HCT116 (cell line): ENCODE data around the gene MALT1. TPM values are rescaled to one million over a fixed set of nuclear protein-coding genes. Genes with fewer than 3 reads are reported as not detected.

Source experiments
- ATAC-seq: fragments of 200-7000 bp; cut with Tn5 transposase; 2 replicates; pipeline ENCODE4 v1.9.1; 2020; ENCODE audit warnings: mild to moderate bottlenecking, moderate library complexity
- BruUV-seq: library from RNA; stranded (reverse); fragments of 400-500 nt; replicated peaks from 2 replicates; lab custom pipeline; 2021; lab: Mats Ljungman, UMichigan
- CTCF ChIA-PET: fragments of 300-600 bp; sonication (Branson Sonifier 250); formaldehyde crosslinking; loops from one replicate; lab custom pipeline; 2021; ENCODE audit warnings: antibody characterized with exemption; lab: Charles Lee
- POLR2A ChIA-PET: fragments of 300-600, 350-600 bp; sonication (Branson Sonifier 250); formaldehyde crosslinking; loops from one replicate; lab custom pipeline; 2021; ENCODE audit warnings: antibody characterized with exemption; lab: Charles Lee
- RAD21 ChIA-PET, 2 experiments: fragments of 300-600 bp; sonication (Branson Sonifier 250); formaldehyde crosslinking; loops; one replicate each; lab custom pipeline; 2023; ENCODE audit warnings: low total read pairs in 2 of 2; ENCODE audit not compliant: uncharacterized antibody in 2 of 2, unreplicated experiment in 2 of 2, low non-redundant PET in 1 of 2; lab: Charles Lee
- DNase-seq: peaks from one replicate; pipeline ENCODE4 v3.0.0-alpha.2; 2010; ENCODE audit warnings: low read depth, low spot score
- H2AFZ ChIP-seq: fragments of 200-600 bp; shearing (Covaris generic), sonication (generic); 2 replicates; pipeline ENCODE4 v1.6.1; 2017; ENCODE audit warnings: low read depth, mixed run types, mixed read lengths, antibody characterized with exemption, low read length; ENCODE audit not compliant: poor library complexity, severe bottlenecking
- H3K27ac ChIP-seq: 2 replicates; pipeline ENCODE4 v1.5.1; 2012; ENCODE audit warnings: low read depth, low read length
- H3K27me3 ChIP-seq: fragments of 200-600 bp; sonication (generic); 2 replicates; pipeline ENCODE4 v1.6.1; 2016; ENCODE audit warnings: mixed run types, low read length, mixed read lengths; ENCODE audit not compliant: insufficient read depth
- H3K36me3 ChIP-seq, 2 experiments: fragments of 200-500 bp in 1 of 2; fragments of 200-600 bp in 1 of 2; sonication (Bioruptor generic) in 1 of 2; sonication (generic) in 1 of 2; 2 replicates each; pipeline versions ENCODE4 v1.5.1 to v1.6.1; 2014 to 2016; ENCODE audit warnings: low read length in 2 of 2, inconsistent platforms in 1 of 2, mixed read lengths in 1 of 2, mixed run types in 1 of 2; ENCODE audit not compliant: insufficient read depth in 2 of 2, control insufficient read depth in 1 of 2
- H3K4me1 ChIP-seq, 2 experiments: fragments of 200-600 bp in 1 of 2; sonication (generic) in 1 of 2; 2 replicates each; pipeline versions ENCODE4 v1.5.1 to v1.6.1; 2012 to 2017; ENCODE audit warnings: low read length in 2 of 2, inconsistent platforms in 1 of 2, mild to moderate bottlenecking in 1 of 2, mixed read lengths in 1 of 2, mixed run types in 1 of 2, moderate library complexity in 1 of 2; ENCODE audit not compliant: insufficient read depth in 2 of 2, control insufficient read depth in 1 of 2
- H3K4me2 ChIP-seq: fragments of 200-600 bp; sonication (generic); 2 replicates; pipeline ENCODE4 v1.6.1; 2017; ENCODE audit warnings: mixed run types, low read length, mixed read lengths
- H3K4me3 ChIP-seq, 2 experiments: fragments of 200-600 bp in 1 of 2; sonication (generic) in 1 of 2; replicated peaks in 1 of 2; 2 replicates each; pipeline ENCODE4 v1.5.1; 2011 to 2016; ENCODE audit warnings: low read length in 2 of 2, control low read depth in 1 of 2, low read depth in 1 of 2, mild to moderate bottlenecking in 1 of 2, mixed read lengths in 1 of 2, mixed run types in 1 of 2
- H3K79me2 ChIP-seq: fragments of 200-600 bp; sonication (generic); 2 replicates; pipeline ENCODE4 v1.6.1; 2017; ENCODE audit warnings: mild to moderate bottlenecking, mixed run types, low read length, moderate library complexity, mixed read lengths; ENCODE audit not compliant: insufficient read depth
- H3K9ac ChIP-seq: fragments of 200-600 bp; sonication (generic); 2 replicates; pipeline ENCODE4 v1.6.1; 2016; ENCODE audit warnings: low read length, mixed read lengths
- H3K9me2 ChIP-seq: fragments of 200-600 bp; sonication (generic), shearing (Covaris generic); 2 replicates; pipeline ENCODE4 v1.6.1; 2017; ENCODE audit warnings: mixed run types, mild to moderate bottlenecking, moderate library complexity; ENCODE audit not compliant: insufficient read depth
- H3K9me3 ChIP-seq, 2 experiments: fragments of 200-500 bp in 1 of 2; fragments of 200-600 bp in 1 of 2; sonication (Bioruptor generic) in 1 of 2; sonication (generic) in 1 of 2; 2 replicates each; pipeline ENCODE4 v1.6.1; 2014 to 2017; ENCODE audit warnings: low read length in 2 of 2, mixed read lengths in 2 of 2, inconsistent platforms in 1 of 2, low read depth in 1 of 2, mild to moderate bottlenecking in 1 of 2, mixed run types in 1 of 2, moderate library complexity in 1 of 2; ENCODE audit not compliant: control insufficient read depth in 1 of 2, insufficient read depth in 1 of 2
- H4K20me1 ChIP-seq: fragments of 200-600 bp; sonication (generic), shearing (Covaris generic); 2 replicates; pipeline ENCODE4 v1.6.1; 2017; ENCODE audit warnings: mixed run types, mild to moderate bottlenecking, moderate library complexity; ENCODE audit not compliant: insufficient read depth
- ELF1 ChIP-seq: IDR thresholded peaks from 2 replicates; pipeline ENCODE4 v1.6.1; 2012; ENCODE audit warnings: low read depth, borderline replicate concordance
- EZH2phosphoT487 ChIP-seq: fragments of 200-600 bp; IDR thresholded peaks from 2 replicates; pipeline ENCODE4 v1.6.1; 2018; ENCODE audit warnings: antibody characterized with exemption, borderline replicate concordance
- POLR2A ChIP-seq: IDR thresholded peaks from 2 replicates; pipeline ENCODE4 v1.7.0; 2011; ENCODE audit warnings: borderline replicate concordance; ENCODE audit not compliant: insufficient read depth, insufficient read length; ENCODE audit errors: extremely low read depth
- POLR2AphosphoS5 ChIP-seq: IDR thresholded peaks from 2 replicates; pipeline ENCODE4 v1.6.1; 2011; ENCODE audit warnings: mild to moderate bottlenecking, low read depth, low read length, moderate library complexity
- RAD21 ChIP-seq: IDR thresholded peaks from 2 replicates; pipeline ENCODE4 v1.6.1; 2012; ENCODE audit warnings: low read depth, mild to moderate bottlenecking
- REST ChIP-seq: IDR thresholded peaks from 2 replicates; pipeline ENCODE4 v1.6.1; 2012; ENCODE audit warnings: low read depth
- SIN3A ChIP-seq: IDR thresholded peaks from 2 replicates; pipeline ENCODE4 v1.6.1; 2012; ENCODE audit warnings: low read depth
- SRF ChIP-seq: IDR thresholded peaks from 2 replicates; pipeline ENCODE4 v1.6.1; 2012; ENCODE audit warnings: low read depth
- TCF7L2 ChIP-seq: IDR thresholded peaks from 2 replicates; pipeline ENCODE4 v1.7.0; 2011; ENCODE audit warnings: borderline replicate concordance, inconsistent platforms; ENCODE audit not compliant: insufficient read depth, insufficient read length; ENCODE audit errors: extremely low read depth
- YY1 ChIP-seq: IDR thresholded peaks from 2 replicates; pipeline ENCODE4 v1.6.1; 2011; ENCODE audit warnings: low read length, low read depth, moderate library complexity, mild to moderate bottlenecking; ENCODE audit not compliant: insufficient replicate concordance; ENCODE audit errors: extremely low read depth
- intact Hi-C: fragments of 100-400 bp; cut with micrococcal nuclease; formaldehyde crosslinking; loops from 2 replicates; pipeline ENCODE4 v1.10.0; 2022
- total RNA-seq: library from RNA; stranded (reverse); gene quantifications from one replicate; pipeline ENCODE4 v1.2.1, GENCODE V29; 2021; ENCODE audit not compliant: unreplicated experiment
- TF ChIP-seq, protein P1 (sequence below): IDR thresholded peaks from 2 replicates; pipeline ENCODE4 v1.6.1; 2011; ENCODE audit warnings: mild to moderate bottlenecking, low read length, moderate library complexity; ENCODE audit not compliant: insufficient replicate concordance; ENCODE audit errors: extremely low read depth
- TF ChIP-seq, protein P2 (sequence below): IDR thresholded peaks from 2 replicates; pipeline ENCODE4 v1.6.1; 2012
- TF ChIP-seq, protein P3 (sequence below), 3 experiments: fragments of 200-600 bp in 1 of 3; sonication (generic) in 1 of 3; IDR thresholded peaks in 2 of 3; conservative IDR thresholded peaks in 1 of 3; 2 replicates each; pipeline ENCODE4 v1.5.1; 2012 to 2017; ENCODE audit warnings: low read depth in 2 of 3, low read length in 2 of 3, antibody characterized with exemption in 1 of 3, borderline replicate concordance in 1 of 3, control low read depth in 1 of 3, mild to moderate bottlenecking in 1 of 3, mixed read lengths in 1 of 3, mixed run types in 1 of 3, moderate library complexity in 1 of 3; ENCODE audit not compliant: insufficient read depth in 1 of 3

MALT1 gene
- total RNA-seq, 1 experiment from 2014 or later = 41.1 TPM

DNA sequence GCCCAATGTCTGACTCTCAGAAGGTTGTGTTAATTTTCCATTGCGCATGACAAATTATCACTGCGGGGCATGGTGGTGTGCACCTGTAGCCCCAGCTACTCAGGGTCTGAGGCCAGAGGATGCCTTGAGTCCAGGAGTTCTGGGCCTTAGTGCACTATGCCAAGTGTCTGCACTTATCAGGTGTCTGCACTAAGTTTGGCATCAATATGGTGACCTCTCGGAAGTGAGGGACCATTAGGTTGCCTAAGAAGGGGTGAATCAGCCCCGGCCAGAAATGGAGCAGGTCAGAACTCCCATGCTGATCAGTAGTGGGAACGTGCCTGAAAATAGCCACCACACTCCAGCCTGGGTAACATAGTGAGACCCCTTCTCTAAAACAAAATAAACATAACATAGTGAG, 131.7 kb downstream of the MALT1 start:
- ATAC-seq (no peak), DNase-seq (no peak)
- no peak overlapping the region for H3K4me3 ChIP-seq
- ChIA-PET CTCF (no interaction called here), RAD21 (no interaction called here), POLR2A (no interaction called here)
- no peak overlapping the region for H3K9ac ChIP-seq
- peaks cover 2% of the 10 kb centered on the region; the same call in 1 of the 2 replicates for H3K27me3 ChIP-seq
- no peak for TF ChIP-seq SIN3A
- TF ChIP-seq POLR2A = no peak
- no peak for TF ChIP-seq REST
- TF ChIP-seq TCF7L2 = no peak
- no peak for TF ChIP-seq SRF
- TF ChIP-seq, protein P1, sequence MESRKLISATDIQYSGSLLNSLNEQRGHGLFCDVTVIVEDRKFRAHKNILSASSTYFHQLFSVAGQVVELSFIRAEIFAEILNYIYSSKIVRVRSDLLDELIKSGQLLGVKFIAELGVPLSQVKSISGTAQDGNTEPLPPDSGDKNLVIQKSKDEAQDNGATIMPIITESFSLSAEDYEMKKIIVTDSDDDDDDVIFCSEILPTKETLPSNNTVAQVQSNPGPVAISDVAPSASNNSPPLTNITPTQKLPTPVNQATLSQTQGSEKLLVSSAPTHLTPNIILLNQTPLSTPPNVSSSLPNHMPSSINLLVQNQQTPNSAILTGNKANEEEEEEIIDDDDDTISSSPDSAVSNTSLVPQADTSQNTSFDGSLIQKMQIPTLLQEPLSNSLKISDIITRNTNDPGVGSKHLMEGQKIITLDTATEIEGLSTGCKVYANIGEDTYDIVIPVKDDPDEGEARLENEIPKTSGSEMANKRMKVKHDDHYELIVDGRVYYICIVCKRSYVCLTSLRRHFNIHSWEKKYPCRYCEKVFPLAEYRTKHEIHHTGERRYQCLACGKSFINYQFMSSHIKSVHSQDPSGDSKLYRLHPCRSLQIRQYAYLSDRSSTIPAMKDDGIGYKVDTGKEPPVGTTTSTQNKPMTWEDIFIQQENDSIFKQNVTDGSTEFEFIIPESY = no peak
- no peak for TF ChIP-seq EZH2phosphoT487
- no peak for TF ChIP-seq RAD21
- TF ChIP-seq, protein P2, sequence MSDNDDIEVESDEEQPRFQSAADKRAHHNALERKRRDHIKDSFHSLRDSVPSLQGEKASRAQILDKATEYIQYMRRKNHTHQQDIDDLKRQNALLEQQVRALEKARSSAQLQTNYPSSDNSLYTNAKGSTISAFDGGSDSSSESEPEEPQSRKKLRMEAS = no peak
- no peak for TF ChIP-seq ELF1
- no peak for TF ChIP-seq POLR2AphosphoS5
- no peak for TF ChIP-seq YY1
- TF ChIP-seq, protein P3, sequence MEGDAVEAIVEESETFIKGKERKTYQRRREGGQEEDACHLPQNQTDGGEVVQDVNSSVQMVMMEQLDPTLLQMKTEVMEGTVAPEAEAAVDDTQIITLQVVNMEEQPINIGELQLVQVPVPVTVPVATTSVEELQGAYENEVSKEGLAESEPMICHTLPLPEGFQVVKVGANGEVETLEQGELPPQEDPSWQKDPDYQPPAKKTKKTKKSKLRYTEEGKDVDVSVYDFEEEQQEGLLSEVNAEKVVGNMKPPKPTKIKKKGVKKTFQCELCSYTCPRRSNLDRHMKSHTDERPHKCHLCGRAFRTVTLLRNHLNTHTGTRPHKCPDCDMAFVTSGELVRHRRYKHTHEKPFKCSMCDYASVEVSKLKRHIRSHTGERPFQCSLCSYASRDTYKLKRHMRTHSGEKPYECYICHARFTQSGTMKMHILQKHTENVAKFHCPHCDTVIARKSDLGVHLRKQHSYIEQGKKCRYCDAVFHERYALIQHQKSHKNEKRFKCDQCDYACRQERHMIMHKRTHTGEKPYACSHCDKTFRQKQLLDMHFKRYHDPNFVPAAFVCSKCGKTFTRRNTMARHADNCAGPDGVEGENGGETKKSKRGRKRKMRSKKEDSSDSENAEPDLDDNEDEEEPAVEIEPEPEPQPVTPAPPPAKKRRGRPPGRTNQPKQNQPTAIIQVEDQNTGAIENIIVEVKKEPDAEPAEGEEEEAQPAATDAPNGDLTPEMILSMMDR (IDR thresholded peaks at IDR 0.05 in 2 of 3, conservative IDR thresholded peaks at IDR 0.05 in 1 of 3; ENCODE audit: borderline replicate concordance in 1 of 3, insufficient read depth in 1 of 3, low read depth in 2 of 3, low read length in 2 of 3) = no peak
- H3K9me2 ChIP-seq = no peaks in the 10 kb centered on the region
- H3K4me1 ChIP-seq = no peaks in the 10 kb centered on the region
- H3K79me2 ChIP-seq = no peaks in the 10 kb centered on the region
- H4K20me1 ChIP-seq = no peaks in the 10 kb centered on the region
- no peaks in the 10 kb centered on the region for H3K36me3 ChIP-seq
- no peak overlapping the region for H2AFZ ChIP-seq
- intact Hi-C loops = no loop called here
- no peaks in the 10 kb centered on the region for H3K9me3 ChIP-seq
- no TSS peak for BruUV-seq
- no peak overlapping the region for H3K27ac ChIP-seq
- H3K4me2 ChIP-seq = no peak overlapping the region
